ENCODE measurements around the gene ACOT12. TPM values are rescaled to one million over a fixed set of nuclear protein-coding genes. Genes with fewer than 3 reads are reported as not detected.

Gene ACOT12
- total and polyA plus RNA-seq, 2 experiments from 2014 or later, result 0.15 TPM; not detected in 1

GRCh38 chr5:81429985-81430384 is 36.1 kb upstream of the ACOT12 start:
- Mint-ChIP-seq H3K4me1 (peaks cover 13% of the 10 kb centered on the region), H3K36me3 (ENCODE audit: low read depth) (peaks cover 5% of the 10 kb centered on the region; the same call in 2 of the 3 replicates), H3K4me3 (no peak overlapping the region), H3K27me3 (ENCODE audit: insufficient read depth, low read depth, poor library complexity) (no peaks in the 10 kb centered on the region), H3K9me3 (peaks cover 6% of the 10 kb centered on the region; the same call in 2 of the 3 replicates), H3K27ac (no peak overlapping the region)
- no peaks in the 10 kb centered on the region for H3K27me3 ChIP-seq (ENCODE audit: insufficient read depth)
- H3K36me3 ChIP-seq (ENCODE audit: insufficient read depth), result no peaks in the 10 kb centered on the region
- peaks cover 11% of the 10 kb centered on the region; the same call in 1 of the 2 replicates for H3K4me1 ChIP-seq (ENCODE audit: insufficient read depth)
- H2AFZ ChIP-seq, result no peak overlapping the region
- no peaks in the 10 kb centered on the region for H3F3A ChIP-seq (replicated peaks; ENCODE audit: low read depth)
- H4K20me1 ChIP-seq (replicated peaks; ENCODE audit: insufficient read depth), result no peaks in the 10 kb centered on the region
- TF ChIP-seq CTCF (conservative IDR thresholded peaks at IDR 0.05; ENCODE audit: low read depth in 2 of 2), result no peak
- TF ChIP-seq POLR2AphosphoS5 (IDR thresholded peaks at IDR 0.05; ENCODE audit: low read depth), result no peak
- TF ChIP-seq EZH2phosphoT487 (IDR thresholded peaks at IDR 0.05; ENCODE audit: unreplicated experiment), result no peak
- no peak for TF ChIP-seq ZNF114 (CRISPR knock-in tag; IDR thresholded peaks at IDR 0.05)
- no peak for TF ChIP-seq ETS1 (IDR thresholded peaks at IDR 0.05)
- no peak for TF ChIP-seq CREB1 (CRISPR knock-in tag; IDR thresholded peaks at IDR 0.05; ENCODE audit: low read depth)
- TF ChIP-seq EZH2 (IDR thresholded peaks at IDR 0.05; ENCODE audit: low read depth, unreplicated experiment), result no peak
- no peak for TF ChIP-seq JUNB (IDR thresholded peaks at IDR 0.05; ENCODE audit: unreplicated experiment)
- H3K4me2 ChIP-seq, result no peak overlapping the region
- H3K79me2 ChIP-seq (replicated peaks; ENCODE audit: insufficient read depth), result no peaks in the 10 kb centered on the region
- H3K9me2 ChIP-seq (ENCODE audit: insufficient read depth), result no peaks in the 10 kb centered on the region
- no peak for DNase-seq (ENCODE audit: low spot score)
- no peak overlapping the region for H3K4me3 ChIP-seq
- H3K27ac ChIP-seq (ENCODE audit: low read depth), result no peak overlapping the region
- ATAC-seq, result no peak

- Histone ChIP-seq H3K27me3 (ENCODE audit: insufficient read depth) (no peaks in the 10 kb centered on the region), H3K36me3 (ENCODE audit: insufficient read depth) (no peaks in the 10 kb centered on the region), H3K9me2 (ENCODE audit: insufficient read depth) (no peaks in the 10 kb centered on the region), H3F3A (replicated peaks; ENCODE audit: low read depth) (no peaks in the 10 kb centered on the region), H3K4me3 (no peak overlapping the region), H3K4me2 (no peak overlapping the region), H3K79me2 (replicated peaks; ENCODE audit: insufficient read depth) (no peaks in the 10 kb centered on the region), H2AFZ (no peak overlapping the region), H3K4me1 (ENCODE audit: insufficient read depth) (peaks cover 11% of the 10 kb centered on the region; the same call in 1 of the 2 replicates), H3K27ac (ENCODE audit: low read depth) (no peak overlapping the region), H4K20me1 (replicated peaks; ENCODE audit: insufficient read depth) (no peaks in the 10 kb centered on the region)
- peaks cover 6% of the 10 kb centered on the region; the same call in 2 of the 3 replicates for H3K9me3 Mint-ChIP-seq
- no peak overlapping the region for H3K27ac Mint-ChIP-seq
- ATAC-seq (no peak), DNase-seq (ENCODE audit: low spot score) (no peak)
- H3K36me3 Mint-ChIP-seq (ENCODE audit: low read depth), result peaks cover 5% of the 10 kb centered on the region; the same call in 2 of the 3 replicates
- no peak overlapping the region for H3K4me3 Mint-ChIP-seq
- no peaks in the 10 kb centered on the region for H3K27me3 Mint-ChIP-seq (ENCODE audit: insufficient read depth, low read depth, poor library complexity)
- peaks cover 13% of the 10 kb centered on the region for H3K4me1 Mint-ChIP-seq
- TF ChIP-seq JUNB (IDR thresholded peaks at IDR 0.05; ENCODE audit: unreplicated experiment), result no peak
- no peak for TF ChIP-seq EZH2 (IDR thresholded peaks at IDR 0.05; ENCODE audit: low read depth, unreplicated experiment)
- TF ChIP-seq EZH2phosphoT487 (IDR thresholded peaks at IDR 0.05; ENCODE audit: unreplicated experiment), result no peak
- TF ChIP-seq ETS1 (IDR thresholded peaks at IDR 0.05), result no peak
- TF ChIP-seq STAT1 (IDR thresholded peaks at IDR 0.05; ENCODE audit: unreplicated experiment), result no peak
- TF ChIP-seq CREB1 (CRISPR knock-in tag; IDR thresholded peaks at IDR 0.05; ENCODE audit: low read depth), result no peak
- no peak for TF ChIP-seq CTCF (conservative IDR thresholded peaks at IDR 0.05; ENCODE audit: low read depth in 2 of 2)
- no peak for TF ChIP-seq ZNF331 (CRISPR knock-in tag; IDR thresholded peaks at IDR 0.05; ENCODE audit: low read depth)
- no peak for TF ChIP-seq NANOG (IDR thresholded peaks at IDR 0.05; ENCODE audit: borderline replicate concordance)
These were observed 35.4 kb upstream of the ACOT12 start for GRCh38 chr5:81429363-81429762.

All from GM23338 (cell line).